ENCODE data around the gene TBXAS1. TPM values are rescaled to one million over a fixed set of nuclear protein-coding genes. Genes with fewer than 3 reads are reported as not detected.

The TBXAS1 gene
- total RNA-seq, 1 experiment from 2014 or later, result 2.2 TPM

DNA sequence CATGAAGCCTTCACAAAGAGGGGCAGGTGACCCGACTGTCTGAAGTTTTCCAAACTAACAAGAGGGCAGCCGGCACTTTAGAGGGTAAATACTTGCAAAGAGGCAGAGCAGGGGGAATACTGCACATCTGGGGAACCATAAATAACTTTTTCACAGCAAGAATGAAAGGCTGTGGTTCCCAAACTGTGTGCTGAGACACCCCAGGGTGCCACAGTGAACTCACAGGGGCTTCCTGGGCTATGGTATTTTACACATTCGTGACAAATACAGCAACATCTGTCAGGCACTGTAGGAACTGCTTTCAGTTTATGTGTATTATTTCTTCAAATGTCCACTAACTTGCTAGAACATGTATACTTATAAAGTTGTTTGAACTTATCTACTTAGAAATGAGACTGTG lies 67.2 kb downstream of the TBXAS1 start:
- intact Hi-C loops (cut with micrococcal nuclease; ENCODE audit: unreplicated experiment), result no loop called here
- Histone ChIP-seq H3K4me2 (no peak overlapping the region), H3K27ac (no peak overlapping the region), H3F3A (ENCODE audit: insufficient read depth, low read depth) (no peaks in the 10 kb centered on the region), H3K9me3 (ENCODE audit: insufficient read depth, low read depth) (no peaks in the 10 kb centered on the region), H3K79me2 (ENCODE audit: low read depth) (no peaks in the 10 kb centered on the region), H2AFZ (no peak overlapping the region), H3K36me3 (ENCODE audit: low read depth) (no peaks in the 10 kb centered on the region), H4K20me1 (ENCODE audit: insufficient read depth) (no peaks in the 10 kb centered on the region), H3K4me1 (replicated peaks; ENCODE audit: insufficient read depth) (no peaks in the 10 kb centered on the region), H3K4me3 (no peak overlapping the region), H3K27me3 (ENCODE audit: insufficient read depth, low read depth) (no peaks in the 10 kb centered on the region), H3K9me2 (ENCODE audit: insufficient read depth) (no peaks in the 10 kb centered on the region)
- TF ChIP-seq, protein P1, sequence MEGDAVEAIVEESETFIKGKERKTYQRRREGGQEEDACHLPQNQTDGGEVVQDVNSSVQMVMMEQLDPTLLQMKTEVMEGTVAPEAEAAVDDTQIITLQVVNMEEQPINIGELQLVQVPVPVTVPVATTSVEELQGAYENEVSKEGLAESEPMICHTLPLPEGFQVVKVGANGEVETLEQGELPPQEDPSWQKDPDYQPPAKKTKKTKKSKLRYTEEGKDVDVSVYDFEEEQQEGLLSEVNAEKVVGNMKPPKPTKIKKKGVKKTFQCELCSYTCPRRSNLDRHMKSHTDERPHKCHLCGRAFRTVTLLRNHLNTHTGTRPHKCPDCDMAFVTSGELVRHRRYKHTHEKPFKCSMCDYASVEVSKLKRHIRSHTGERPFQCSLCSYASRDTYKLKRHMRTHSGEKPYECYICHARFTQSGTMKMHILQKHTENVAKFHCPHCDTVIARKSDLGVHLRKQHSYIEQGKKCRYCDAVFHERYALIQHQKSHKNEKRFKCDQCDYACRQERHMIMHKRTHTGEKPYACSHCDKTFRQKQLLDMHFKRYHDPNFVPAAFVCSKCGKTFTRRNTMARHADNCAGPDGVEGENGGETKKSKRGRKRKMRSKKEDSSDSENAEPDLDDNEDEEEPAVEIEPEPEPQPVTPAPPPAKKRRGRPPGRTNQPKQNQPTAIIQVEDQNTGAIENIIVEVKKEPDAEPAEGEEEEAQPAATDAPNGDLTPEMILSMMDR (conservative IDR thresholded peaks at IDR 0.05), result no peak
- no peak for TF ChIP-seq EZH2 (IDR thresholded peaks at IDR 0.05; ENCODE audit: low read depth)
- no TSS peak for BruUV-seq (replicated peaks)
- ChIA-PET POLR2A (ENCODE audit: unreplicated experiment) (no interaction called here), CTCF (no interaction called here)
- DNase-seq, result no peak

- TF ChIP-seq, protein P1 (conservative IDR thresholded peaks at IDR 0.05), result no peak
- no peak for TF ChIP-seq EZH2 (IDR thresholded peaks at IDR 0.05; ENCODE audit: low read depth)
- DNase-seq, result no peak
- H2AFZ ChIP-seq, result no peak overlapping the region
- H3K4me2 ChIP-seq, result no peak overlapping the region
- no peaks in the 10 kb centered on the region for H3F3A ChIP-seq (ENCODE audit: insufficient read depth, low read depth)
- H3K36me3 ChIP-seq (ENCODE audit: low read depth), result no peaks in the 10 kb centered on the region
- no peaks in the 10 kb centered on the region for H3K79me2 ChIP-seq (ENCODE audit: low read depth)
- POLR2A ChIA-PET (ENCODE audit: unreplicated experiment), result interaction anchor here (0.5 kb wide), 1 partner anchor 1895 kb away, joined by 3 read pairs; the partner anchor contains the start of gene CREB3L2
- no peaks in the 10 kb centered on the region for H3K27me3 ChIP-seq (ENCODE audit: insufficient read depth, low read depth)
- intact Hi-C loops (cut with micrococcal nuclease; ENCODE audit: unreplicated experiment), result no loop called here
- H3K4me1 ChIP-seq (replicated peaks; ENCODE audit: insufficient read depth), result no peaks in the 10 kb centered on the region
- CTCF ChIA-PET, result no interaction called here
- BruUV-seq (replicated peaks), result no TSS peak
- no peak overlapping the region for H3K27ac ChIP-seq
- H4K20me1 ChIP-seq (ENCODE audit: insufficient read depth), result no peaks in the 10 kb centered on the region
- H3K9me2 ChIP-seq (ENCODE audit: insufficient read depth), result no peaks in the 10 kb centered on the region
- H3K9me3 ChIP-seq (ENCODE audit: insufficient read depth, low read depth), result no peaks in the 10 kb centered on the region
- H3K4me3 ChIP-seq, result no peak overlapping the region
These were observed 67.8 kb downstream of the TBXAS1 start for GRCh38 chr7:139896831-139897230.

DNA sequence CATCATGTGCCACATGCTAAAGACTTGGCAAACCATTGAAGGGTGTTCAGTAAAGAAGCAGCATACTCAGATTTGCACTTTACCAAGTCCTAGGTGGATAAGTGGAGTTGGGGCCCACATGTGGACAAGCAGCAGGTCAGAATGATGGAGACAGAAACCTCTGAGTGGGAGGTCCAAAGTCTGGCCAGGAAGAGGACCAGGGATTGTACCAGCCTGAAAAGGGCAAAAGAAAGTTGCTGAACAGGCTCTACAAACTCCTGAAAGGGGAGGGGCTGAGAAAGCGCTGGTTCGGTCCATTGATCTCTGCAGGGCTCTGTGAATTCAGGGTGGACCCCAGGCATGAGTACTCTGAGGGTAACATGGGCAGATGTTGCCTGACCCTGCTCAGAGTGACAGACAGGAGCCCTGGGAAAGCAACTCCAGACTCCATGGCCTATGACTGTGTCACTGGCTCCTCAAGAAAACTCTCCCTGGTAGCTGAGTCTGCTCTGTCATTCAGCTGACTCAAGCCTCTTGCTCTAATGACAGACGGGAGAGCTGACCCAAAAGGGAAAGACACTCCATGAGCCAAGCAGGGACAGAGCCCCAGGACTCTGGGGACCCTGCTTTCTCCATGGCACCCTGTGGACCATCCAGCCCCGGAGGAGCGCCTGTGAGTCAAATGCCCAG lies 68.5 kb downstream of the TBXAS1 start:
- ChIA-PET CTCF (no interaction called here), POLR2A (ENCODE audit: unreplicated experiment) (no interaction called here)
- no peaks in the 10 kb centered on the region for H3K9me2 ChIP-seq (ENCODE audit: insufficient read depth)
- no peaks in the 10 kb centered on the region for H3K27me3 ChIP-seq (ENCODE audit: insufficient read depth, low read depth)
- H4K20me1 ChIP-seq (ENCODE audit: insufficient read depth), result no peaks in the 10 kb centered on the region
- no peaks in the 10 kb centered on the region for H3K4me1 ChIP-seq (replicated peaks; ENCODE audit: insufficient read depth)
- H3K4me2 ChIP-seq, result no peak overlapping the region
- no peaks in the 10 kb centered on the region for H3F3A ChIP-seq (ENCODE audit: insufficient read depth, low read depth)
- intact Hi-C loops (cut with micrococcal nuclease; ENCODE audit: unreplicated experiment), result no loop called here
- H3K9me3 ChIP-seq (ENCODE audit: insufficient read depth, low read depth), result no peaks in the 10 kb centered on the region
- H3K4me3 ChIP-seq, result no peak overlapping the region
- no peak overlapping the region for H2AFZ ChIP-seq
- H3K36me3 ChIP-seq (ENCODE audit: low read depth), result no peaks in the 10 kb centered on the region
- no TSS peak for BruUV-seq (replicated peaks)
- DNase-seq, result no peak
- no peak overlapping the region for H3K27ac ChIP-seq
- TF ChIP-seq, protein P1 (conservative IDR thresholded peaks at IDR 0.05), result no peak
- no peak for TF ChIP-seq EZH2 (IDR thresholded peaks at IDR 0.05; ENCODE audit: low read depth)
- no peaks in the 10 kb centered on the region for H3K79me2 ChIP-seq (ENCODE audit: low read depth)
